Left hindlimb (tissue), 1 donor: ENCODE data around the gene SLC8A3.

ENCODE experiments used
- DNase-seq: peaks from one replicate; pipeline ENCODE4 v3.0.0-alpha.2; 2018

The SLC8A3 gene

GRCh38 chr14:70177081-70177800 lies 11.5 kb downstream of the SLC8A3 start:
- DNase-seq: no peak

DNA sequence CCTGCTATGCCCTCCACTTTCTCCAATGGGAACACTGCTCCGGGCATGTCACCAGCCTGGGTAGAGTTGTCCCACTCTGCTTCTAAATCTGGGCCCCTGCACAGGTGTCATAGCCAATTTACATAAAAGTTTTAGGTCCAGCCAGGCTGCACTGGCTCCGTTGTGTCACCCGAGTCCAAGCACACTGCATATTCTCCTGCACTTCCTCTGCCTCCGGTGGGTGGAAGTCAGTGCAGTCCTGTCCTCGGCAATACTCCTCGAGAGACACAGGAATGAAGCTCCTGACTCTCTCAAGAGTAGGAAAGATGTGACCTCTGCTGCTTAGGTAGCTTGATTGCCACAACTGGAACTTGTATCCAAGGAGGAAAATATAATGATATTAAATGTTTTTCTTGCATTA lies 15.2 kb downstream of the SLC8A3 start:
- DNase-seq: no peak

GRCh38 chr14:70171726-70172125 lies 17.0 kb downstream of the SLC8A3 start:
- no peak for DNase-seq

DNA sequence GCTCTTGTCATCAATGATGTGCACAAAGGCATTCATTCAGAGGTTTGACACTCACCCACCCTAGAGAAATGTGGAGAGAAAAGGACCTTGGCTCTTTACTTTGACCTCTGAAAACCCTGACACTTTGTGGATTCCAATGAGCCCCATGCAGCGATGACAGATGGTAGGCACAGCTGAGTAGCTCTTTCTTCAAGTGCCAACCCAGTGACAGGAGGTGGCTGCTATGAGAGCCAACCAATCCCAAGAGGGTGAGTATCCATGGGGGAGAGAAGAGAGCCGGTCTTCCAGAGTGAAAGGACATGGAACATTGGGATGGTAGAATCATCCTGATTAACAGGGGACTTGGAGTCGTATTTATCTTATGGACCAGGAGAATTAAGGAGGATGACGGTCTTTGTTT lies 17.8 kb downstream of the SLC8A3 start:
- no peak for DNase-seq

GRCh38 chr14:70168406-70168805 lies 20.3 kb downstream of the SLC8A3 start:
- DNase-seq: no peak

- no peak for DNase-seq
These were observed 22.1 kb downstream of the SLC8A3 start for GRCh38 chr14:70166530-70167203.

DNA sequence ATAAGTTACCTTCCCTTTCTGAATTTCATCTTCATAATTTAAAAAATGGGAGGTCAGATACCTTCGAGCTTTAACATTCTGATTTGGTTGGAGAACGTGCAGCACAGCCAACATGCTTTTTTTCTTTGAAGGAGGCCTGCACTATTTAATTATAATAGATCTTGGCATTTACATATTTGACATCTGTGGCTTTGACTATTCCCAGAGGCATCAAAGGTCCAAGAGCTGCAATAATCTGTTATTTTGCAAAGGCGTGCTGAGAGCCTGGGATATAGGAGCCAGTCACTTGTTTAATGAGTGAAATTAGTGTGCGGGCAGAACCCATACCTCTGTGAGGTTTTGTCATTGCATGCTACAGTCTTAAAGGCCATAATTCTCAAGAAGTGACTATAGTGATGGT lies 26.4 kb downstream of the SLC8A3 start:
- no peak for DNase-seq

GRCh38 chr14:70156592-70156991 lies 32.2 kb downstream of the SLC8A3 start:
- no peak for DNase-seq

DNA sequence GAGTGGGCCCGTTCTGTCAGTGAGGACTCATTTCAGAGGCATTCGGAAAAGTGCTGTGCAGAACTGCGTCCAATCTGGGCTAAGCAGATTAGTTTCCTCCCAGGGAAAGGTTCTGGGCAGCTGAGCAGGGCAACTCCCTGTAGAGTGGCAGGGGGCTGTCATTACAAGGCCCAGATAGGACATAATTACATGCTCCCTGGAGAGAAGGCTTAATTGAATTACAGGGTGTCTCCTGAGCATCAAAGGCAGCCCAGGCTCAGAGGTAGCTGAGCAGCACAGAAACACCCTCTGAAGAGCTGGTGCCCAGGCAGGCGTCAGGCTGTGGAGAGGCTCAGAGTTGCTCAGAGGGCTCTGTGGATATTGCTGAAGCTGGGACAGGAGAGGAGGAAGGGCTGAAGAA lies 36.0 kb downstream of the SLC8A3 start:
- no peak for DNase-seq

DNA sequence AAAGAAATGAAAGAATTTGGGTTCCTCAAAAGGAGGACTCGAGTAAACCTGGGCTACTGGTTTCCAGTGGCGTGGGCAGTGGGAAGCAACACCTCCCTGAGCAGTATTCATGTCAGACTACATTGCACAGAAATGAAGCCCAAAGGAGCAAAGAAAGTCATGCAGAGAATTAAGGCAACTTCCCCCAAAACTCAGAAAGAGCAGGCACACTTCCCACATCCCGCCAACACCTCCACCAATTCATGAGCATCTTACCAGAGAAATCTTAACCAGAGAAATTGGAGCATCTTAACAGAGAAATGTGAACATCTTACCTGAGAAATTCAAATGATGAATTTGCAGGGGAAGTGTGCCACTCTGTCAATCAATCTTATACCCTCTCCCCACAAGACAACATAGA lies 36.7 kb downstream of the SLC8A3 start:
- DNase-seq: no peak

DNA sequence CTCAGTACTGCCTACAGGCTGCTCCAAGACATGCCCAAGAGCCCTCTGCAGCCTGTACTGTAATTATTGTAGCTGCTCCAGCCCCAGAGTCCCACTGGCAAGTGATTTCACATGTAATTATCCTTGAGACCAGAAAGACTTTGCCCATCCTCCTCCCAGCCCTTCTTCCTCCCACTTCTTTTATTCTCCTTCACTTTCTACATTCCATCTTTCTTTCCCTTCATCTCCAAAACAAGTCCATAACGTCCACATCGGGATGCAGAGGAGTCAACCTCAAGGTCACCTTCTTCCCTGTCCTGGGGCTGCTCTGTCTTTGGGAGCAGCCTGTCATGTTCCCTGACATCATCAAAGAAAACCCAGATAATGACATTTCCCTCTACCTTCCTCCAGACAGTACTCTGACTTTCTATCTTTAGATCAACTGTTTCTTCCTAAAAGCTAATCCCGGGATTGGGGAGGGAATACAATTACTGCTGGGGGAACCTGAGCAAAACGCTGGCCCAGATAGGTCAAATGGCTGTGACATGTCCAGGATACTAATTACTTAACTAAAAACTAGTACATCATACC lies 39.1 kb downstream of the SLC8A3 start:
- no peak for DNase-seq

DNA sequence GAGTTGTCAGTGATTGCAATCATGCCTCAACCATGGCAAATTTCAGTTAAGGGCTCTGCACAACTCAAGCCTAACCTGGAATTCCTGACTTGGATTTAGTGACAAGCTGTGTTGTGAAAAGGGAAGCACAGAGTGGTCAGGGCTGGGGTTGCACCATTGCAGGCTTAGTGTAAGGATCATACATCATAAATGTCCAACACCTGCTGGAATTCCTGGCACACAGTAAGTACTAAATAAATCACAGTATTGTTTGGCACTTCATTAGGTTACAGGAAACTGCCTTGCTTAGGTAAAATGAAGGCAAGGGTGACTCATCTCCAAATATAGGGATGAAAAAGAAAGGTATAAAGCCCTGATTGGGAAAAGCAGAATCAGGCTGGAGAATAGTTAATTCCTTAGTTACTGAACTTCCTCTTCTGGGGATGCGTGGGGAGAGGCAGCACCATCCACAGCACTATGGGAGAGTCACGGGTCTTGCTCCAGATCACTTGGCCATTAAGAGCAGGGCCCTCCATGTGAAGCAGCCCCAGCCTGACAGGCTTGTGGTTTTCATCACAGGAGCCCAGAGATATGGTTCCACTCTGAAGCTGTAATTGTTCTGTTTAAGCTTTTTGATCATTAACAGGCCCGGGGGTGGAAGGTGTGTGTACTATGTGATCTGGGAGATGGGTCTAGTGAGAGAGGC lies 39.7 kb downstream of the SLC8A3 start:
- DNase-seq: no peak

DNA sequence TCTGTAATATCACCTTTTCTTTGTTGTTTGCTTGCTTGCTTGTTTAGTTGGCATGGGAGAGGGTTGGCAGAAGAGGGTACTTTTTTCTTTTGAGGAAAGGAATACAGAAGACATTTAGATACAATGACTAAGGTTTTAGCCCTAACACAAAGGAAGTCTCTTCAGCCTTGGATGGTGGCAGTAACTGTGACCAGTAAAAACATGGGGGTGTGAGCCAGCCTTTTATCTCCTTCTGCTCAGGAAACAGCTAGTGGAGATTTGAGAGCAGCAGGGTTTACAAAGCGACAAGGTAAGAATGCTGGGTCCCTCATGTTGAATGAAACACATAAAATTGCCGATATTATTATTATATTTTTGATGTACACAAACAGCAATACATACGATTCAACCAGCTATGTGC lies 40.4 kb downstream of the SLC8A3 start:
- no peak for DNase-seq

DNA sequence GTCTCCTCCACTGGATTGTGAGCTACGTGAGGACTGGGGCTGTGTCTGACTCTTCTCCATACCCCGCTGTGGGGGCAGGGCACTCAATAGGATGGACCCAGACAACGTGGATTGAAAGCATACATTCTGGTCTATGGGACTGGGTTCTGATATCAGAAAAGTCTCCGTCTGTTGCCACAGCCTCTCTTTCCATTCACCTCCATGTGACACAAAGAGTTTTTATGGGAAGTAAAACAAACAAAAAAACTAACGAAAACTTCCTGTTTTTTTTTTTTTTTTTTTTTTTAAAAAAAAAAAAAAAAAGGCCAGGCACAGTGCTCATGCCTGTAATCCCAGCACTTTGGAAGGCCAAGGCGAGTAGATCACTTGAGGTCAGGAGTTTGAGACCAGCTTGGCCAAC lies 44.7 kb downstream of the SLC8A3 start:
- no peak for DNase-seq

- DNase-seq: no peak
These were observed 45.4 kb downstream of the SLC8A3 start for GRCh38 chr14:70143306-70143705.

- no peak for DNase-seq
These were observed 48.1 kb downstream of the SLC8A3 start for GRCh38 chr14:70140614-70141013.

DNA sequence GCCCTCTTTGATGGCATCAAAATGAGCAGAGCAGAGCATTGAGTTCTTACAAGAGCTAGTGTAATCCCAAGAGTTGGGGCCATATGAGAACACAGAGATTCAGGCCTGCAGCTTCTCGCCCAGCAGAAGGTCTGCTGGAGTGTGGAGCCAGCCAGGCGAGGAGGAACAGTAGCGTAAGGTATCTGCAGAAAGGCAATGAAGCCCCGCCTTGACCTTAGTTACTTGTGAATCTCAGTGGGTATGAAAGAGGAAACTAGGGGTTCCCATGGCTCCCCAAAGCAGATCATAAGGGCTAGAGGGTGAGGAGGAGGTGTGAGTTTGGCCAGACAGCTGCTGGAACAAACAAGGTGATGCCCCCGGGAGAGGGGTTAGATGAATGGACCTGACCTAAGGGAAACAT lies 49.4 kb downstream of the SLC8A3 start:
- no peak for DNase-seq

DNA sequence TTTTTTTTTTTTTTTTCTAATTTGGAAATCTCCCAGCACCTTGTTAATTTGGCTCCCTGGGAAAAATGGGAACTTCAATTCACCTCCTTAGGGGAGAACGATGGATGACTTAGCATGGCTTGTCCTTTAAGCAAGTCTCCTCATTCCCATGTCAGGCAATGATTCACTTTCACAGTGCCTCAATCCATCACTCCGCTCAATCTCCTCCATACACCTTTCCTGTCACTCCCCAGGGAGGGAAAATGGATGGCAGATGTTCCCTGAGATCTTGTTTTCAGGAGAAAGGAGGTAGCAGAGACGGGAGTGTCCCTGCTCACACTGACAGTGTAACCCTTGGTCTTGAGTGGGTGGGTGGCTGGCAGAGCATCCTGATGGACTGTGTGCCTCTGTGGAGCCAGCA lies 51.0 kb downstream of the SLC8A3 start:
- no peak for DNase-seq

DNA sequence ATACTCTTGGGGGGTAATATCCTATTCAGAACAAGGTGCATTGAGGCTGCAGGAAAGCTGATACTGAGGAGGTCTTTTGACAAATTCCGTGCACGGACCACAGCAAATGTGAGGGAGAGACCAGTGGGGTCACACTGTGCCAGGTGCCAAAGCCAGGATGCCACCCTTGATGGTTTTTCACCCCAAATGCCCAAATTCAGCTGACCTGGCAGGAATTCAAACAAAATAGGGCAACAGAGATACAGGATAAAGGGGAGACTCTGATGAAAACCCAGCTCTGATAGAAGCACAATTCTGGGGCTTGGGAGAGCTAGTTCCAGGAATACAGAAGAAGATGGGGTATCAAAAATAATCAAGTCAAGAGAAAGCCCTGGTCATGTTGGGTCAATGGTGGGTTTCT lies 55.3 kb downstream of the SLC8A3 start:
- no peak for DNase-seq

DNA sequence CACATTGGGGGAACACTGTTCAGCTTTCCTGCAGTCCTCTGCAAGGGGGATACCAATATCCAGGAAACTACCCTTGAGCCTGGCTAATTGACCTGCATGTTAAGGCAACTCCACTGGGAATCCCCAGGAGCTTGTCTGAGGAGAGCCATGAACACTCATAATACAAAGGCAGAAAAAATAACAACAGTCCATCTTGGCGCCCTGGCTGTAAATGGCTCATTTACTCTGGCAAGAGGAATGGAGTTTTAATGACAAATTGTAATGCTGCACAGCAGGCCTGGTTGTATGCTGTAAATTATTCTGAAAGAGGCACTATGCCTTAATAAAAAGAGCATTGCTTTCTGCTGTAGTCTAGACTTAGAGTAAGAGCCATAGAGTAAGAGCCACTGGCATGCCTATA lies 58.3 kb downstream of the SLC8A3 start:
- DNase-seq: no peak

GRCh38 chr14:70127186-70127585 lies 61.6 kb downstream of the SLC8A3 start:
- no peak for DNase-seq

DNA sequence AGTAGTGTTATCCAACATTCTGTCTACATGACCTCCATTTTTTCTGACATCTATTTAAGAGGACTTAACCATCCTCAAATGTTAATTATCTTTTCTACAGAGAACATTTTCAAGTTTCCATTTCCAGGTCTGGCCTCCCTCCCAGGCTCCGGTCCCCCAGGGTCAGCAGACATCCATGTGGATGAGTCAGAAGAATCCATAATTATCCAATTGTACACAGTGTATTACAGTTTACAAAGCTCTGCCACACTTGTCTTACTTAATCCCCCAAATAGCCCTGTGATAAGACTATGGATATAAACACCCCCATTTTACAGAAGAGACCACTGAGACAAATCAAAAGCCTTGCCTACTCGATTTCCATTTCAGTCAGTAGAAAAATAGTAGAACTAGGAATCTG lies 65.0 kb downstream of the SLC8A3 start:
- no peak for DNase-seq

DNA sequence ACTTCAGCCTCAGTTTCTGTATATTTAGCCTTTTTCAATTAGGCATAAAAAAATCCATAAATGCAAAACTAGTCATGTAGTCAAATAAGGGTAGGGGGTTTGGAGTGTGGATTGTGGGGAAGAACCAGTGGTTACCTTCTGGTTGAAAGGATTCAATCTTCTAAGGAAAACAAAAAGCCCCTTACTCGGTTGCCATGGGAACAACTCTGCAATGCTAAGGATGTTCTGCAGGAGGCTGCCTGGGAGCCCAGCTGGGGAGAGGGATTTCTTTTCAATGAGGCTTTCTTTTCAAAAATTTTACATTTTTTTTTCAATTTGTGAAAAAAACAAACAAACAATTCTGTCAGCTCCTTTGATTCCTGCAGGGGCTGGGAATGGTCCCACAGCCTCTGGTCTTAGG lies 67.2 kb downstream of the SLC8A3 start:
- no peak for DNase-seq

GRCh38 chr14:70118064-70118463 lies 70.7 kb downstream of the SLC8A3 start:
- DNase-seq: no peak
